ENCODE measurements around the gene NEGR1.

DNA sequence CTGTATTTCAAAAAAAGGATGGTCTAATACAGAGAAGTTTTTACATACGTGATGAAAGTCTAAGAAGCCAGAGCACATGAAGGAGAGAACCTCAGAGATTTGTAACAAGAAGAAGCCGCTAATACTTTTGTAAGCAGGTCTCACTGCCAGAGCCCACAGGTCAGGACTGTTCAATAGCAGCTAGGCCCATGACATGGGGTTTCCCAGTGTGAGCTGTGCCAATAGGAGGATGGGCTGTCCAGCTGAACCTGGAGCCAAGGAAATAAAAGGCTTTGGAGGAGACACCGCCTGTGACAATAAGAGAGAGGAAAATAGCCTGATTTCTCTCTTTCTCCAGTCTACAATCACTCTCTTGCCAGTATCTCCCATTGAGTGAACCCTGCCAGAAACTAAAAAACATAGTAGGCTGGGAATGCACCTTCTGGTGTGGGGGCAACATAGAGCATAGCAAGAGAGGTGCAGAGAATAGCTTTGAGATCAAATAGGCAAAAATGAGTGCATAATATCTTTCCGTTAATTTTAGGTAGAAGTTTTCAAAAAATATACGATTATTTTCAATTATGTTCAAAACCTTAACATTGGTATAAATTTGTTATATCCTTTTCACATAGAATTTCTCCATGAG, 360.3 kb downstream of the NEGR1 start:
- TF ChIP-seq, protein P1, sequence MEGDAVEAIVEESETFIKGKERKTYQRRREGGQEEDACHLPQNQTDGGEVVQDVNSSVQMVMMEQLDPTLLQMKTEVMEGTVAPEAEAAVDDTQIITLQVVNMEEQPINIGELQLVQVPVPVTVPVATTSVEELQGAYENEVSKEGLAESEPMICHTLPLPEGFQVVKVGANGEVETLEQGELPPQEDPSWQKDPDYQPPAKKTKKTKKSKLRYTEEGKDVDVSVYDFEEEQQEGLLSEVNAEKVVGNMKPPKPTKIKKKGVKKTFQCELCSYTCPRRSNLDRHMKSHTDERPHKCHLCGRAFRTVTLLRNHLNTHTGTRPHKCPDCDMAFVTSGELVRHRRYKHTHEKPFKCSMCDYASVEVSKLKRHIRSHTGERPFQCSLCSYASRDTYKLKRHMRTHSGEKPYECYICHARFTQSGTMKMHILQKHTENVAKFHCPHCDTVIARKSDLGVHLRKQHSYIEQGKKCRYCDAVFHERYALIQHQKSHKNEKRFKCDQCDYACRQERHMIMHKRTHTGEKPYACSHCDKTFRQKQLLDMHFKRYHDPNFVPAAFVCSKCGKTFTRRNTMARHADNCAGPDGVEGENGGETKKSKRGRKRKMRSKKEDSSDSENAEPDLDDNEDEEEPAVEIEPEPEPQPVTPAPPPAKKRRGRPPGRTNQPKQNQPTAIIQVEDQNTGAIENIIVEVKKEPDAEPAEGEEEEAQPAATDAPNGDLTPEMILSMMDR (IDR thresholded peaks at IDR 0.05) = no peak
- TF ChIP-seq POLR2AphosphoS5 (IDR thresholded peaks at IDR 0.05) = no peak
- TF ChIP-seq POLR2A (IDR thresholded peaks at IDR 0.05) = no peak
- TF ChIP-seq EP300 (IDR thresholded peaks at IDR 0.05) = no peak

Measured in stomach (tissue), 4 donors.